Activated CD8-positive, alpha-beta memory T cell treated with anti-CD3 and anti-CD28 coated beads, Interleukin-2, amount 50 U/mL, for 24 hours (primary cell): ENCODE data around the gene SLC29A2.

Source experiments
- DNase-seq: peaks from one replicate; pipeline ENCODE4 v3.0.0-alpha.2; 2020; ENCODE audit errors: extremely low read depth

Gene SLC29A2

GRCh38 chr11:66371627-66372415, at the start of gene SLC29A2:
SLC29A2 (minus strand) TSS chr11:66371760; CDS start chr11:66371591, 169 bp downstream.
- DNase-seq, result peak; percentile 37

GRCh38 chr11:66420671-66421476, 49.3 kb upstream of the SLC29A2 start, which contains the start of gene NPAS4:
NPAS4 (plus strand) TSS chr11:66421035; CDS start chr11:66421180, 145 bp downstream.
- no peak for DNase-seq

- no peak for DNase-seq
These were observed 48.3 kb upstream of the SLC29A2 start for GRCh38 chr11:66419825-66420224.

- no peak for DNase-seq
These were observed 47.4 kb upstream of the SLC29A2 start for GRCh38 chr11:66418986-66419308.

GRCh38 chr11:66418168-66418985, 46.8 kb upstream of the SLC29A2 start:
- DNase-seq, result peak; percentile 41

GRCh38 chr11:66417000-66417399, 45.4 kb upstream of the SLC29A2 start:
- no peak for DNase-seq

GRCh38 chr11:66415423-66415822, 43.9 kb upstream of the SLC29A2 start:
- DNase-seq, result no peak

- DNase-seq, result no peak
These were observed 42.8 kb upstream of the SLC29A2 start for GRCh38 chr11:66414120-66414934.

GRCh38 chr11:66413167-66413566, 41.6 kb upstream of the SLC29A2 start:
- no peak for DNase-seq

- DNase-seq, result no peak
These were observed 40.5 kb upstream of the SLC29A2 start for GRCh38 chr11:66412110-66412509.

- DNase-seq, result no peak
These were observed 39.8 kb upstream of the SLC29A2 start for GRCh38 chr11:66411323-66411722.

- DNase-seq, result no peak
These were observed 38.6 kb upstream of the SLC29A2 start for GRCh38 chr11:66410191-66410590.

GRCh38 chr11:66409226-66409625, 37.7 kb upstream of the SLC29A2 start:
- no peak for DNase-seq

GRCh38 chr11:66408488-66409214, 37.1 kb upstream of the SLC29A2 start:
- peak; percentile 80 for DNase-seq

- no peak for DNase-seq
These were observed 36.1 kb upstream of the SLC29A2 start for GRCh38 chr11:66407651-66408050.

- no peak for DNase-seq
These were observed 22.4 kb upstream of the SLC29A2 start for GRCh38 chr11:66393954-66394353.

GRCh38 chr11:66391322-66391721, 19.8 kb upstream of the SLC29A2 start:
- DNase-seq, result no peak

- DNase-seq, result peak; percentile 60
These were observed 17.3 kb upstream of the SLC29A2 start for GRCh38 chr11:66388780-66389386.

- DNase-seq, result peak; percentile 75
These were observed 14.9 kb upstream of the SLC29A2 start for GRCh38 chr11:66386171-66387069.
